ENCODE results near the gene C5orf58.

The C5orf58 gene

GRCh38 chr5:170275376-170275994 is 42.7 kb downstream of the C5orf58 start:
- Histone ChIP-seq H3K4me3 (ENCODE audit: low read length) (no peak overlapping the region), H3K36me3 (ENCODE audit: insufficient read depth, low read length) (no peaks in the 10 kb centered on the region), H3K4me1 (ENCODE audit: control insufficient read depth, insufficient read depth, low read length) (no peaks in the 10 kb centered on the region), H3K9me3 (replicated peaks; ENCODE audit: low read length) (no peaks in the 10 kb centered on the region), H3K4me2 (ENCODE audit: low read length) (no peak overlapping the region), H3K9ac (ENCODE audit: low read depth, low read length) (no peak overlapping the region), H3K27me3 (ENCODE audit: control insufficient read depth, insufficient read depth, low read length) (no peaks in the 10 kb centered on the region)

- Histone ChIP-seq H3K27me3 (ENCODE audit: control insufficient read depth, insufficient read depth, low read length) (no peaks in the 10 kb centered on the region), H3K9ac (ENCODE audit: low read depth, low read length) (no peak overlapping the region), H3K4me3 (ENCODE audit: low read length) (no peak overlapping the region), H3K4me1 (ENCODE audit: control insufficient read depth, insufficient read depth, low read length) (no peaks in the 10 kb centered on the region), H3K4me2 (ENCODE audit: low read length) (no peak overlapping the region), H3K9me3 (replicated peaks; ENCODE audit: low read length) (no peaks in the 10 kb centered on the region), H3K36me3 (ENCODE audit: insufficient read depth, low read length) (no peaks in the 10 kb centered on the region)
Observed at GRCh38 chr5:170276140-170276539, 43.4 kb downstream of the C5orf58 start.

DNA sequence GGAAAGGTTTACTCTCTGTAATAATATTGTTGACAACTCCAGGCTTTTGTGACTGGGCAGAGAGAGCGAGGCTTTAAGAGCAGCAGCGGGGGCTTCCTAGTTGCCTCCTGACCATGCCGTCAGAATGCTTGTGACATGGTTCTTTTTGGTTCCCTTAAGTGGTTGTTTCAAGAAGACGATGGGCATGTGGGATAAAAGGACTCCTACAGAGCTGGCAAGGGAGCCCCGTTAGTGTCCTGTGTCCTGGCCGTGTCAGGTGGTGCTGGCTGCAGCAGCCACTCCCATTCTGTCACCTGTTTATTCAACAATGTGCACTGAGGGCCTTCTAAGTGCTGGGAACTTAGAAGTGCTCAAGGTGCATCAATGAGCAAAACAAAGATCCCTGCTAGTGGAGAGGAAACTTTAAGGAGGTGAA is 45.1 kb downstream of the C5orf58 start:
- no peaks in the 10 kb centered on the region for H3K36me3 ChIP-seq (ENCODE audit: insufficient read depth, low read length)
- H3K9me3 ChIP-seq (replicated peaks; ENCODE audit: low read length), result no peaks in the 10 kb centered on the region
- H3K27me3 ChIP-seq (ENCODE audit: control insufficient read depth, insufficient read depth, low read length), result no peaks in the 10 kb centered on the region
- no peak overlapping the region for H3K4me2 ChIP-seq (ENCODE audit: low read length)
- H3K4me3 ChIP-seq (ENCODE audit: low read length), result no peak overlapping the region
- no peak overlapping the region for H3K9ac ChIP-seq (ENCODE audit: low read depth, low read length)
- no peaks in the 10 kb centered on the region for H3K4me1 ChIP-seq (ENCODE audit: control insufficient read depth, insufficient read depth, low read length)

DNA sequence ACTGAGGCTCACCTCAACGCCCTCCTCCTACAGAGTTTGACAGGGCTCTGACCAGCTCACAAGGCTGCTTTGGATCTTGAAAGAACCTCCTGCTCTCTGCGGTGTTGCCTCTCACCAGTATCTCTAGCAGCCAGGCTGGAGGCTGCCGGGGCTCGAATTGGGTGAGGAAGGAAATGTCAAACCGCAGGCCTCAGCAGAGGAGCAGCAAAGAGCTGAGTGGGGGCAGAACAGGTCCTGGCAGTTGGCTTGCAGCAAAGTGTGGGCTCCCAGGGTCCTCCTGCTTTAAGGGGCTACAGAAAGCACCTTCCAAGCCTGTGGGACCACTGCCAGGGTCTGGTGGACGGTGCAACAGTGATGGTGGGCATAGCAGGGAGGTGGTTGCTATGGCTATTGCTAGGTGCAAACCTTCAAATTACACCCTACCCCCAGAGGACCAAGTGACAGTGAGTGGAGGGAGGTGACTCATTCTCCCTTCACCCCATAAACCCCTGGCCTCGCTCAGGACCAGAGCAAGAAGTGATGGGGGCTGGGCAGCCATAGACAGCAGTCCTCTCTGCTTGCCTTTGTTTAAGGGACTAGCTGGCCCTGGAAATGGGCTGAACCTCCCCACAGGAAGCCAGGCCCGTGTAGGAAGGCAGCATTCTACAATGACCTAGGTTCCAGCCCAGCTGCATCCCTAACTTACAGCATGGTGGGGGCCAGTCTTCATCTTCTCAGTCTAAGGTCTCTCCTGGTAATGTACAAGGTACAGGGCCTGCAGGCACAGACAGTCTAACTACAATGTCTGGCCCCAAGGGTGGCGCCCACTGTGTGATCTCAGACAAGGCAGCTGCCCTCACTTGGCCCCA is 46.0 kb downstream of the C5orf58 start:
- H3K36me3 ChIP-seq (ENCODE audit: insufficient read depth, low read length), result no peaks in the 10 kb centered on the region
- H3K9ac ChIP-seq (ENCODE audit: low read depth, low read length), result no peak overlapping the region
- no peak overlapping the region for H3K4me3 ChIP-seq (ENCODE audit: low read length)
- H3K9me3 ChIP-seq (replicated peaks; ENCODE audit: low read length), result no peaks in the 10 kb centered on the region
- no peak overlapping the region for H3K4me2 ChIP-seq (ENCODE audit: low read length)
- no peaks in the 10 kb centered on the region for H3K27me3 ChIP-seq (ENCODE audit: control insufficient read depth, insufficient read depth, low read length)
- no peaks in the 10 kb centered on the region for H3K4me1 ChIP-seq (ENCODE audit: control insufficient read depth, insufficient read depth, low read length)

DNA sequence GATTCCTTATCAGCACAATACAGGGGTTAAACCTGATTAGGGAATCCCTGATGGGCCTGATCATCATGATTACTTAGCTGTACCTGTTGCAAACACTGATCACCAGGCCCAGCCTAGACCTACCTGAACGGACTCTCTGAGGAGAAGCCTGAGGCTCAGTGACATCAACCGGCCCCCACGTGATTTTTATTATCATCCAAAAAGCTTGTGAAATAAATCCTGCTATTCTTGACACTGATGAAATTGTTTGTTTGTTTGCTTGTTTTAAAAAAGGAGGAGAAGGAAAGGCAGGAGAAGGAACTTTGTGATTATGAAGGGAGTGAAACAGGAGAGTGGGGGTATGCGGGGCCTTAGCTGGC is 46.7 kb downstream of the C5orf58 start:
- Histone ChIP-seq H3K4me3 (ENCODE audit: low read length) (no peak overlapping the region), H3K27me3 (ENCODE audit: control insufficient read depth, insufficient read depth, low read length) (no peaks in the 10 kb centered on the region), H3K36me3 (ENCODE audit: insufficient read depth, low read length) (no peaks in the 10 kb centered on the region), H3K9me3 (replicated peaks; ENCODE audit: low read length) (no peaks in the 10 kb centered on the region), H3K4me1 (ENCODE audit: control insufficient read depth, insufficient read depth, low read length) (no peaks in the 10 kb centered on the region), H3K4me2 (ENCODE audit: low read length) (no peak overlapping the region), H3K9ac (ENCODE audit: low read depth, low read length) (no peak overlapping the region)

DNA sequence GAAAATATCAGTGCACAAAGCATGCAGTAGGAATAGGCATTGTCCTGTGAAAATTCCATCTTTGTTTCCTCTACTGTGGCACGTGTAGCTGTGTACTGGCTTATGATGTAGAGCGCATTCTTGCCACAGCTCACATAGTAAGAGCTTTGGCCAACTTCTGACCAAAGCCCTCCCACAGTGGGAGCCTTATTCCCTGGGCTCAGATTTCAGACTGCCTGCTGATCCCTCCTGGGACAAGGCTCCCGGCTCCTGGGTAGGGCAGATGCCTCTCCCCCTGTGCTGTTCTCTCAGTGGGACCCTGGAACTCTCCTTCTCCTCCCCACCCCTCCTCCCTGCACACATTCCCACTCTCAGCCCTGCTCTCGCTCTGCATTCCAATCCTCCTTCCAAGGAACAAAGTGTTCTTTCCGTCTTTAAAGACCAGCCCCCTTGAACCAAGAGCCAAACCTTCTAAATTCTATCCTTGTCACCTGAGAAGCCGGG is 47.3 kb downstream of the C5orf58 start:
- H3K27me3 ChIP-seq (ENCODE audit: control insufficient read depth, insufficient read depth, low read length), result no peaks in the 10 kb centered on the region
- H3K9me3 ChIP-seq (replicated peaks; ENCODE audit: low read length), result no peaks in the 10 kb centered on the region
- no peak overlapping the region for H3K9ac ChIP-seq (ENCODE audit: low read depth, low read length)
- H3K36me3 ChIP-seq (ENCODE audit: insufficient read depth, low read length), result no peaks in the 10 kb centered on the region
- no peaks in the 10 kb centered on the region for H3K4me1 ChIP-seq (ENCODE audit: control insufficient read depth, insufficient read depth, low read length)
- H3K4me2 ChIP-seq (ENCODE audit: low read length), result no peak overlapping the region
- no peak overlapping the region for H3K4me3 ChIP-seq (ENCODE audit: low read length)

DNA sequence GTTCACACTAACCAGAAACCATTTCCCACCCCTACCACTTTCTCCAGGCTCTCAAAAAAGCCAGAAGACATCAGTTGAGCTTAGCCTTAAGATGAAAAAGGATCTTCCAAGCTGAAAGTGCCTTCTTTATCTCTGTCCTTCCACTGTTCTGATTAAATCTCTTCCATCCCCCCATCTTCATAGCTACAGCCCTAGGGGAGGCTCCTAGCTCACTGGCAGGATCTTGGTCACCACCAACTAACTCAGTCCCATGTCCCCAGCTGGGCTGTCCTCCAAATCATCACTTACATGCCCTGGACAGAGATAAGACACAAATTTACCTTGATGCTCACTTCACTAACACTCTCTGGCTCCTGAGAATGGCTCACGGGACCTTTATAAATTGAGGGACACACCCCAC is 50.5 kb downstream of the C5orf58 start:
- Histone ChIP-seq H3K36me3 (ENCODE audit: insufficient read depth, low read length) (no peaks in the 10 kb centered on the region), H3K9ac (ENCODE audit: low read depth, low read length) (no peak overlapping the region), H3K4me1 (ENCODE audit: control insufficient read depth, insufficient read depth, low read length) (no peaks in the 10 kb centered on the region), H3K4me3 (ENCODE audit: low read length) (no peak overlapping the region), H3K27me3 (ENCODE audit: control insufficient read depth, insufficient read depth, low read length) (no peaks in the 10 kb centered on the region), H3K4me2 (ENCODE audit: low read length) (no peak overlapping the region), H3K9me3 (replicated peaks; ENCODE audit: low read length) (no peaks in the 10 kb centered on the region)

GRCh38 chr5:170284231-170284630 is 51.4 kb downstream of the C5orf58 start:
- H3K27me3 ChIP-seq (ENCODE audit: control insufficient read depth, insufficient read depth, low read length), result no peaks in the 10 kb centered on the region
- no peaks in the 10 kb centered on the region for H3K9me3 ChIP-seq (replicated peaks; ENCODE audit: low read length)
- H3K36me3 ChIP-seq (ENCODE audit: insufficient read depth, low read length), result no peaks in the 10 kb centered on the region
- no peak overlapping the region for H3K9ac ChIP-seq (ENCODE audit: low read depth, low read length)
- H3K4me1 ChIP-seq (ENCODE audit: control insufficient read depth, insufficient read depth, low read length), result no peaks in the 10 kb centered on the region
- H3K4me2 ChIP-seq (ENCODE audit: low read length), result no peak overlapping the region
- no peak overlapping the region for H3K4me3 ChIP-seq (ENCODE audit: low read length)

DNA sequence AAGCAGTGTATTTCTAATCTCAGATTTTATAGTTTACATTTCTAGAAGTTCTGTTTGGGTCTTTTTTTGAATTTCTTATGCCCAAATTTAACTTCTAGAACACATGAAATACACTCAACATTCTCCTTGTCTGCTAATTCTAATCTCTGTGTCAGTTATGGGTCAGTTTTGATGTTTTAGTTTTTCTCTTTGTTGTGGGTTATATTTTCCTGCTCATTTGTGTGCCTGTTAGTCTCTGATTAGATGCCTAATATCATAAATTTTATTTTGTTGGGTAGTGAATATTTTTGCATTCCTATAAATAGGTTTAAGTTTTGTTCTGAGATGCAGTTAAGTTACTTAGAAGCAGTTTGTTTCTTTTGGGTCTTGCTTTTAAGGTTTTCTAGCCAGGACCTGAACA is 52.4 kb downstream of the C5orf58 start:
- Histone ChIP-seq H3K36me3 (ENCODE audit: insufficient read depth, low read length) (no peaks in the 10 kb centered on the region), H3K9me3 (replicated peaks; ENCODE audit: low read length) (no peaks in the 10 kb centered on the region), H3K4me3 (ENCODE audit: low read length) (no peak overlapping the region), H3K9ac (ENCODE audit: low read depth, low read length) (no peak overlapping the region), H3K4me1 (ENCODE audit: control insufficient read depth, insufficient read depth, low read length) (no peaks in the 10 kb centered on the region), H3K27me3 (ENCODE audit: control insufficient read depth, insufficient read depth, low read length) (no peaks in the 10 kb centered on the region), H3K4me2 (ENCODE audit: low read length) (no peak overlapping the region)

GRCh38 chr5:170286386-170286925 is 53.7 kb downstream of the C5orf58 start:
- H3K9me3 ChIP-seq (replicated peaks; ENCODE audit: low read length), result no peaks in the 10 kb centered on the region
- H3K9ac ChIP-seq (ENCODE audit: low read depth, low read length), result no peak overlapping the region
- H3K4me1 ChIP-seq (ENCODE audit: control insufficient read depth, insufficient read depth, low read length), result no peaks in the 10 kb centered on the region
- no peak overlapping the region for H3K4me3 ChIP-seq (ENCODE audit: low read length)
- no peaks in the 10 kb centered on the region for H3K27me3 ChIP-seq (ENCODE audit: control insufficient read depth, insufficient read depth, low read length)
- H3K36me3 ChIP-seq (ENCODE audit: insufficient read depth, low read length), result no peaks in the 10 kb centered on the region
- no peak overlapping the region for H3K4me2 ChIP-seq (ENCODE audit: low read length)

GRCh38 chr5:170287532-170287931 is 54.7 kb downstream of the C5orf58 start:
- H3K9ac ChIP-seq (ENCODE audit: low read depth, low read length), result no peak overlapping the region

More at GRCh38 chr5:170287532-170287931, 54.7 kb downstream of the C5orf58 start:
- H3K4me2 ChIP-seq (ENCODE audit: low read length), result no peak overlapping the region
- H3K4me3 ChIP-seq (ENCODE audit: low read length), result no peak overlapping the region
- peaks cover under 1% of the 10 kb centered on the region for H3K27me3 ChIP-seq (ENCODE audit: control insufficient read depth, insufficient read depth, low read length)
- no peaks in the 10 kb centered on the region for H3K9me3 ChIP-seq (replicated peaks; ENCODE audit: low read length)
- H3K36me3 ChIP-seq (ENCODE audit: insufficient read depth, low read length), result no peaks in the 10 kb centered on the region
- no peaks in the 10 kb centered on the region for H3K4me1 ChIP-seq (ENCODE audit: control insufficient read depth, insufficient read depth, low read length)
